Fibroblast of skin of scalp (primary cell): ENCODE data around the gene RASSF1.
A peak's percentile ranks its signal among the peaks of the same experiment; 100 is the strongest.
"Not testable (repeated sequence)": the region's sequence is repeated elsewhere in the genome, so short reads cannot be mapped to it uniquely, and the experiment has no call there.

Experiments used
- DNase-seq: peaks from one replicate; pipeline ENCODE4 v3.0.0-alpha.2; 2013

Gene RASSF1

DNA sequence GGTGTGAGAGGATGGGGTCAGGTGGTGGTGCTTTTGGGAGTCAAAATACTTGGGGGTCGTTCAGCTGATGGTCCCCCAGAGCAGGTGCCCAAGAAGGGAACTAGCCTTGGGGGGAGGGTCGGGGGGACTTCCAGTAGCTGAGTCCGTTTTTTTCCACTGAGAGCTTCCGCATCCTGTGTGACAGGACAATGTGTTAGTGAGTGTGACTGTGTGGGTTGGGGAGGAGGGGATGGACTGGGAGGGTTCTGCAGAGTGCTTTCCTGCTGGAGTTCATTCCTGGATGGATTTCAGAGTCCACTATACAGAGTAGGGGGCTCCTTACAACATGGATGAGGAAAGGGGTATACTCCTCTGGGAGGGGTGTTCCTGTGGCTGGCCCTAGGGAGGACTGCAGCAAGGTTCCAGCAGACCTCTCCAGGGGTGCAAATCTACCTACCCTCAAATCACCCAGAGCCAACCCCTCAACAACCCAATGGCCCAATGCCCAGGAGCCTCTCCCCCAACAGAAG lies 17.5 kb downstream of the RASSF1 start:
- DNase-seq = no peak

- no peak for DNase-seq
These were observed 18.1 kb downstream of the RASSF1 start, which contains the start of gene HYAL2 for GRCh38 chr3:50322386-50323091. HYAL2 (minus strand) TSS chr3:50322745; CDS start chr3:50320489, 2,256 bp downstream.

DNA sequence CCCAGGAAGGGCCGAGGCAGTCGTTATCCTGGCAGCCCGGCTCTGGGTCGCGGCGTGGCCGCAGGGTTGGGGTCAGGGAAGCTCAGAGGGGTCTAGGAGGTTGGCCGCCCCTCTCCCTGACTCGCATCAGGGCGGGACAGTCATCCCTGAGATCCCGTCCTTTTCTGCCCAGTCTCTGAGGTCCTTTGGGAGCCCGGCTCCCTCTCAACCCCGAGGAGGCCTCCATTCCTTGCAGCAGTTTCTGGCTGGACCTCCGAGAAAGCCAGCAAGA lies 18.6 kb downstream of the RASSF1 start:
- no peak for DNase-seq

DNA sequence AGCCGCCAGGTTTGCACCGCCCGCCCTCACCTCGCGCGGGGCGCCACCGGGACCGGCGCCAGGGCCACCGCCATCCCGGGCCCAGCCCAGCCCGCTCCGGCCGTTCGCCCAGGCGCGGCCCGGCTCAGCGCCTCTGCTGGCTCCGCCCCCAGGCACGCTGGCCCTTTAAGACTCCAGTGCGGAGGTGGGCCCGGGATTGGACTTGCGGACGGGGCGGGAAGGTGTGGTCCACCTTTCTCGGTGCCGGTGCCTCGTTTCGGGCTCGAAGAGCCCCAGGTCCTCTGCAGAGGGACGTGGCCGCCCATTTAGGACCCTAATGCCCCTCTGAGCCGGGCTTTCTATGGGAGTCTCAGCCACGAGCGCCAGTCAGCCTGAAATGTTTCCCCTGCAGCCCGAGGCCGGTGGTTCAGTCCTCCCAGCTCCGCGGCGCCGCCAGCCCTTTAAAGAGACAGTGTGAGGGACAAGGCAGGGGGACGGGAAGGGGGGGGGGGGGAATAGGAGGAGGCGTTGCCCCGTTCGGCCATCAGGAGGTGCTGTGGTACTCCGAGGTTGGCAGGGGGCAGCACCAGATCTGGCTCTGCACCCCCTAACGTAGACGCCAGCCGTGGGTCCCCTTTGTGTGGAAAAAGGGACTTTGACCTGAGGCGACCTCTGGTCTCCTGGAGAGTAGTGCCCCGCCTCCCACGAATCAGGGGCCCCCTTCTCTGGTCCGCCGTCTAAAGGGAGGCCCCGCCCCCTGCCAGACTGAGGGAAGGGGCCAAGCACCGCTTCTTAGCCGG lies 19.1 kb downstream of the RASSF1 start:
- peak; percentile 91 for DNase-seq

GRCh38 chr3:50320853-50321335 lies 19.7 kb downstream of the RASSF1 start:
- DNase-seq = peak; percentile 77

GRCh38 chr3:50319894-50320625 lies 20.6 kb downstream of the RASSF1 start:
- no peak for DNase-seq

GRCh38 chr3:50319181-50319893 lies 21.3 kb downstream of the RASSF1 start:
- no peak for DNase-seq

DNA sequence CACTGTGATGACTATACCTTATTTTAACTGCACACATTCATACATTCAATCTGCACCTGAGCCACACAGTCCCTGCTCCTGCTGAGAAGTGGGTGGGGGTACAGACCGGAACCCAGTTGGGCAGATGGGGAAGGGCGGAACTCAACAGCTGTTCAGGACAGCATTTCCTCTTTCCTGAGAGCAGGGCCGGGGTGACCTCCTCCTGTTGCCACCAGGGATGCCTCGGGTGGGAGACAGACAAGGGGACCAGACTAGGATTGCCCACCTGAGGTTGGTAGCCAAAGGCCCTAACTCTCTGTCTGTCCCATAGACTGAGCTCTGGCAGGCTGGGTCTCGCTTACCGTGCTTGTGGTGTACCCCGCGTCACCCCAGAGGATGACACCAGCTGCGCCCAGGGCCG lies 22.0 kb downstream of the RASSF1 start:
- no peak for DNase-seq

GRCh38 chr3:50318163-50318562 lies 22.5 kb downstream of the RASSF1 start:
- DNase-seq = no peak

GRCh38 chr3:50317300-50317699 lies 23.3 kb downstream of the RASSF1 start:
- DNase-seq = no peak

GRCh38 chr3:50316657-50317242 lies 23.9 kb downstream of the RASSF1 start:
- no peak for DNase-seq

GRCh38 chr3:50314816-50315215 lies 25.8 kb downstream of the RASSF1 start:
- no peak for DNase-seq

DNA sequence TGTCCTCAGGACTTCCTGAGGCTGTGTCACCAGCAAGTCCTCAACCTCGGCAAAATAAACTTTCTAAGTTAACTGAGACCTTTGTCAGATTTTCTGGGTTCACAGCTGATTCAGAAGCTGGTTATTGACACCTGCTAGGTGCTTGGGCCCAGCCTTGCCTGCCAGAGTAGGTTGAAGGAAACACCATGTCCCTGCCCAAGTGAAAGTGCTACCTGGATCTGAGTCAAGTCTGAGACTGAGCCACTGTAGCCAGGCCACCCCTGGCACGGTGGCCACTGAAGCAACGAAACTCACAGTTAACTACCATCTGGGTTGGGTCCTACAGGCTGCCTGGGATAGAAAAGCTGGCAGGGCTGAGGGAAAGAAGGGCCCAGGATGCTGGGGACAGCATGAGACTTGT lies 26.3 kb downstream of the RASSF1 start:
- no peak for DNase-seq

GRCh38 chr3:50312041-50312440 lies 28.6 kb downstream of the RASSF1 start:
- not testable (repeated sequence) for DNase-seq

DNA sequence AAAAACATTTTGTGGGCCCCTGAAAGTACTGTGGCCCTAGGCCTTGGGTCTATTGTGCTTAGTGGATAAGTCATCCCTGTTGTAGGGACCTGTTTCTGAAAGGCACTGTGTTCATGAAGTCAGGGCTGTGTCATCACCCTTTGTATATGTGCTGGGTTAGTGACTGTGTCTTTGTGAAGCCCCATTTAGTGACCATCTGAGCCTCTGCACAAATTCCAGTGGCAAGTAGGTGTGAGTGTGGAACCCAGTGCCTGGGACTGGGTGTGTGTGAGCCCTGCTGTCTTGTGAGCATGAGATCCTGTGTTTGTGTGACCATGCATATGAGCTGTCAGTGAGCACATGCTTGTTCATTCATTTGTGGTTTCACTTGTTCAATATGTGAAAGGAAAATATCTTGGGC lies 36.0 kb downstream of the RASSF1 start:
- DNase-seq = no peak

GRCh38 chr3:50303013-50303815 lies 37.4 kb downstream of the RASSF1 start, which contains the start of gene HYAL1:
HYAL1 (minus strand) TSS chr3:50303574; CDS start chr3:50302956, 618 bp downstream.
- DNase-seq = no peak

GRCh38 chr3:50302095-50303012 lies 38.3 kb downstream of the RASSF1 start:
- no peak for DNase-seq

DNA sequence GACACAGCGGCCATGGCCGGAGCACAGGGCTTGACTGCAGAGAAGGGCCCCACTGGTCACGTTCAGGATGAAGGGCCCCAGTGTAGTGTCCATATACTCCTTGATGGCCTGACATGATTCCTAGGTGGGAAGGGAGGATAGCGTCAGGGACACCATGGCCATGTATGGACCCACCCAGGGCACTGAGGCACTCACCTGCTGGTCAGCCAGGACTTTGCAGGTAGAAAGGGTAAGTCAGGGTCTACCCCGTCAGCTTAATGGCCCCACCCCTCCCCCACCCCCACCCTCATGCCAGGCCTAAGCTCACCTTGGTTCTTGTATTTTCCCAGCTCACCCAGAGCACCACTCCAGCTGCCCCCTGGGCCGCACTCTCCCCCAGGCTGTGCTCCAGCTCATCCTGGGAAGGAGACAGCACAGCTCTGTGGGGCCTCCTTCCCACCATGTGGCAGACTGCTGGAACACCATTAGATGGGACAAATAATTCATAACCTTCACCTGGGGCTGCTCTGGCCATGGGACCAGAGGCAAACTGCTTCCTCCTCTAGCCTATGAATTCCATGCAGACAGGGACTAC lies 39.9 kb downstream of the RASSF1 start:
- DNase-seq = no peak

DNA sequence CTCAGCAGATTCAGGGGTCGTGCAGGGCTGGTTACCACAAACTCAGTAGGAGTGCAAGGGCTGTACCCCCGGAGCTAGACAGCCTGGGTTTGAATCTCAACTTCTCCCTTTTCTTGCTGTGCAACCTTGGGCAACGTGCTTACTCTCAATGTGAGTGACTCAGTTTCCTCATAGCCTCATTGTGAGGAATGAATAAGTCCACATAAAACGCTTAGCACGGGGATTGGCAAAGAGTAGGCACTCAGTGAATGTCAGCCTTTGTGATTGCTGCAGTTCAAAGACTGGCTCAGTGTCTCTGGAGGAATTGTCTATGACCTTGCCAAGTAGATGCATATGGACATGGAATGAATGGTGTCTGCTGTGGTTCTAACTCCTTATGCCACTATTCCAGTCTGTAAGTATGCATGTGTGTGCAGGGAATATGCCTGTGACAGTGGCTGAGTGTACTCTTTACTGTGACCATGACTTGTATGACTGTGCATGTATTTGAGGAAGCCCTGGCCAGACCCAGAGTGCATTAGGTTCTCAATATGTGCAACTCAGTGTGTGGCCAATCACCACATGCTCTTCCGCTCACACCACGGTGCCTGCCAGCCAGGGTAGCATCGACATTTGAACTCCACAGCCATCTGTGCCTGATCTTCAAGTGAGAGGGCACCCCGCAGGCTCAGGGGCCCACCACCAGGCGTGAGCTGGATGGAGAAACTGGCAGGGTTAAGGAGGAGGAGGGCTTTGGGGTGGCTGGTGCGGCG lies 40.5 kb downstream of the RASSF1 start:
- DNase-seq = peak; percentile 23
